K562 (cell line): ENCODE results near the gene WDR35. TPM values are rescaled to one million over a fixed set of nuclear protein-coding genes. Genes with fewer than 3 reads are reported as not detected.

ENCODE experiments used
- BCL6 ChIP-seq: fragments of 250-450 bp; sonication (Bioruptor Pico); IDR thresholded peaks from 2 replicates; pipeline ENCODE4 v1.4.0; 2020
- CHAMP1 ChIP-seq: fragments of 450-650 bp; IDR thresholded peaks from 2 replicates; pipeline ENCODE4 v1.6.1; 2016; ENCODE audit warnings: mild to moderate bottlenecking
- CREB5 ChIP-seq: fragments of 250-450 bp; sonication (Bioruptor Pico); IDR thresholded peaks from 2 replicates; pipeline ENCODE4 v1.5.0; 2020; ENCODE audit warnings: mild to moderate bottlenecking
- DIDO1 ChIP-seq: fragments of 450-650 bp; IDR thresholded peaks from 2 replicates; pipeline ENCODE4 v1.6.1; 2016; ENCODE audit warnings: low read depth, missing biosample characterization, missing genetic modification characterization
- E2F1 ChIP-seq: sonication (generic); formaldehyde crosslinking; IDR thresholded peaks from 2 replicates; pipeline ENCODE4 v1.8.1; 2023; ENCODE audit warnings: mild to moderate bottlenecking, missing genetic modification reagents, moderate library complexity
- EHMT2 ChIP-seq: fragments of 450-650 bp; IDR thresholded peaks from 2 replicates; pipeline ENCODE4 v1.6.1; 2018; ENCODE audit warnings: antibody characterized with exemption
- HCFC1 ChIP-seq: IDR thresholded peaks from 2 replicates; pipeline ENCODE4 v1.6.1; 2012; ENCODE audit warnings: low read depth, low read length, improper control_type of control experiment
- POLR2AphosphoS2 ChIP-seq: IDR thresholded peaks from 2 replicates; pipeline ENCODE4 v1.6.1; 2012; ENCODE audit warnings: low read length, improper control_type of control experiment
- TAF1 ChIP-seq: IDR thresholded peaks from 2 replicates; pipeline ENCODE4 v1.6.1; 2011; ENCODE audit warnings: mild to moderate bottlenecking, low read length, moderate library complexity; ENCODE audit not compliant: insufficient read depth, control insufficient read depth, severe bottlenecking; ENCODE audit errors: extremely low read depth
- TBL1XR1 ChIP-seq, 2 experiments: IDR thresholded peaks; 2 replicates each; pipeline ENCODE4 v1.6.1; 2012; ENCODE audit warnings: improper control_type of control experiment in 2 of 2, low read length in 2 of 2, mild to moderate bottlenecking in 1 of 2
- ZBTB11 ChIP-seq, 3 experiments: fragments of 200-800 bp in 1 of 3; fragments of 250-450 bp in 1 of 3; fragments of 450-650 bp in 1 of 3; sonication (Bioruptor Pico) in 1 of 3; sonication (Bioruptor generic) in 1 of 3; formaldehyde crosslinking in 1 of 3; IDR thresholded peaks; 2 replicates each; pipeline versions ENCODE4 v1.6.1 to v1.8.0; 2016 to 2022; ENCODE audit warnings: mild to moderate bottlenecking in 2 of 3, missing genetic modification characterization in 2 of 3, missing compliant biosample characterization in 1 of 3, moderate library complexity in 1 of 3
- ZBTB9 ChIP-seq: fragments of 450-650 bp; formaldehyde crosslinking; IDR thresholded peaks from 2 replicates; pipeline ENCODE4 v1.4.0; 2020; ENCODE audit warnings: mild to moderate bottlenecking, moderate library complexity
- ZNF583 ChIP-seq: fragments of 250-450 bp; sonication (Bioruptor Pico); IDR thresholded peaks from 2 replicates; pipeline ENCODE4 v1.4.0; 2020
- ZNF740 ChIP-seq, 3 experiments: fragments of 200-800 bp in 1 of 3; sonication (Bioruptor generic) in 1 of 3; sonication (generic) in 1 of 3; formaldehyde crosslinking in 1 of 3; IDR thresholded peaks; 2 replicates each; pipeline versions ENCODE4 v1.6.1 to v1.8.0; 2016 to 2022; ENCODE audit warnings: mild to moderate bottlenecking in 2 of 3, missing compliant biosample characterization in 2 of 3, missing genetic modification characterization in 2 of 3, missing genetic modification reagents in 1 of 3
- polyA plus RNA-seq, 8 experiments: library from polyadenylated mRNA; depleted of rRNA in 4 of 8; stranded (reverse) in 5 of 8; unstranded in 3 of 8; fragments of >200 nt; fragmentation: Nextera tagmentation in 2 of 8; fragmentation: Illumina TruSeq in 1 of 8; extraction: Ambion mirVana in 2 of 8; extraction: Trizol in 1 of 8; gene quantifications; 2 replicates each; pipeline versions ENCODE4 v1.2.1 to v1.2.3, GENCODE V29; 2011 to 2014; ENCODE audit warnings: inconsistent platforms in 1 of 8, missing spikeins in 1 of 8
- total RNA-seq, 7 experiments: library from RNA; depleted of rRNA in 6 of 7; stranded (reverse); fragments of >200 nt in 6 of 7; fragmentation: Illumina TruSeq in 2 of 7; extraction: Trizol in 2 of 7; gene quantifications; 2 replicates each; pipeline versions ENCODE4 v1.2.1 to v1.2.3, GENCODE V29; 2011 to 2021; ENCODE audit warnings: low replicate concordance in 1 of 7

Gene WDR35
- total and polyA plus RNA-seq, 9 of the 15 experiments (the other 6 are each of a cell fraction or from before 2014, with no cell fraction given) = 3.3 to 13.1 (median 8.0) TPM

- TF ChIP-seq ZBTB9 (CRISPR knock-in tag) (no peak), DIDO1 (tag) (peak; percentile 90; the same call in 1 of the 2 replicates), CREB5 (CRISPR knock-in tag) (no peak), E2F1 (CRISPR knock-in tag) (peak; percentile 9), TBL1XR1 (IDR thresholded peaks at IDR 0.05; ENCODE audit: low read length in 2 of 2) (peak in 1 of 2 experiments; percentile 60; a peak in 2 of 4 replicates), CHAMP1 (peak; percentile 89), TAF1 (peak; percentile 87), ZNF740 (CRISPR knock-in tag; IDR thresholded peaks at IDR 0.05) (no peak), ZNF740 (tag; IDR thresholded peaks at IDR 0.05) (no peak), POLR2AphosphoS2 (peak; percentile 73; the same call in 1 of the 2 replicates), BCL6 (no peak), EHMT2 (peak; percentile 77; the same call in 1 of the 2 replicates), ZNF583 (CRISPR knock-in tag) (no peak), HCFC1 (no peak; the same call in 1 of the 2 replicates), ZBTB11 (CRISPR knock-in tag; IDR thresholded peaks at IDR 0.05) (peak in 1 of 3 experiments; percentile 77; a peak in 2 of 6 replicates)
These were observed 88.3 kb downstream of the WDR35 start, which contains the start of gene TTC32 (continued) for GRCh38 chr2:19901442-19902215.
